Activated CD4-positive, alpha-beta T cell treated with anti-CD3 and anti-CD28 coated beads, Interleukin-2, amount 50 U/mL, for 48 hours (primary cell): ENCODE measurements around the gene C7.
A peak's percentile ranks its signal among the peaks of the same experiment; 100 is the strongest.
"Not testable (repeated sequence)": the region's sequence is repeated elsewhere in the genome, so short reads cannot be mapped to it uniquely, and the experiment has no call there.

ENCODE experiments used
- DNase-seq, 2 experiments: peaks; one replicate each; pipeline ENCODE4 v3.0.0-alpha.2; 2020

C7 gene

GRCh38 chr5:40909264-40909663, at the start of gene C7:
TSS of gene C7 (plus strand) at chr5:40909497. CDS start at chr5:40909611, 114 bp downstream.
- DNase-seq = no peak

GRCh38 chr5:40860711-40861110, 48.6 kb upstream of the C7 start:
- DNase-seq = no peak

GRCh38 chr5:40865004-40865403, 44.3 kb upstream of the C7 start:
- DNase-seq = not testable (repeated sequence)

- no peak for DNase-seq
These were observed 42.5 kb upstream of the C7 start for GRCh38 chr5:40866844-40867243.

- DNase-seq = no peak
These were observed 39.9 kb upstream of the C7 start for GRCh38 chr5:40869384-40869783.

- no peak for DNase-seq
These were observed 38.1 kb upstream of the C7 start for GRCh38 chr5:40871177-40871576.

GRCh38 chr5:40872253-40872652, 37.0 kb upstream of the C7 start:
- DNase-seq = not testable (repeated sequence)

- DNase-seq = no peak
These were observed 35.9 kb upstream of the C7 start for GRCh38 chr5:40873286-40873880.

- DNase-seq = no peak
These were observed 33.3 kb upstream of the C7 start for GRCh38 chr5:40875958-40876357.

- peak; percentile 7 to 22 for DNase-seq
These were observed 31.8 kb upstream of the C7 start for GRCh38 chr5:40877371-40877988.

GRCh38 chr5:40879163-40879942, 29.9 kb upstream of the C7 start:
- no peak for DNase-seq

GRCh38 chr5:40882291-40882690, 27.0 kb upstream of the C7 start:
- no peak for DNase-seq

- DNase-seq = not testable (repeated sequence)
These were observed 26.2 kb upstream of the C7 start for GRCh38 chr5:40883051-40883450.

- not testable (repeated sequence) for DNase-seq
These were observed 13.6 kb upstream of the C7 start for GRCh38 chr5:40895440-40896425.

GRCh38 chr5:40904205-40904993, 4.9 kb upstream of the C7 start:
- peak; percentile 20 to 45 for DNase-seq

- no peak for DNase-seq
These were observed 4.3 kb upstream of the C7 start for GRCh38 chr5:40904994-40905306.

GRCh38 chr5:40906351-40906751, 2.9 kb upstream of the C7 start:
- no peak for DNase-seq

- no peak for DNase-seq
These were observed 426 bp downstream of the C7 start for GRCh38 chr5:40909723-40910122.

- no peak for DNase-seq
These were observed 2.0 kb downstream of the C7 start for GRCh38 chr5:40911266-40911665.

- no peak for DNase-seq
These were observed 5.5 kb downstream of the C7 start for GRCh38 chr5:40914835-40915234.

- DNase-seq = no peak
These were observed 6.1 kb downstream of the C7 start for GRCh38 chr5:40915341-40915926.

- DNase-seq = no peak
These were observed 6.9 kb downstream of the C7 start for GRCh38 chr5:40916226-40916625.
